DOHH2 (cell line): ENCODE measurements around the gene PRKAR1B.

Experiments used
- H3F3A ChIP-seq: fragments of 200-600 bp; sonication (generic), shearing (Covaris generic); 2 replicates; pipeline ENCODE4 v1.6.0; 2016; ENCODE audit warnings: antibody characterized with exemption, mild to moderate bottlenecking; ENCODE audit not compliant: control insufficient read depth, insufficient read depth
- H3K27ac ChIP-seq: fragments of 200-600 bp; sonication (generic); 2 replicates; pipeline ENCODE4 v1.5.1; 2014; ENCODE audit warnings: low read depth, mild to moderate bottlenecking, low read length, moderate library complexity
- H3K27me3 ChIP-seq: fragments of 200-600 bp; sonication (generic); 2 replicates; pipeline ENCODE4 v1.6.1; 2014; ENCODE audit warnings: mild to moderate bottlenecking, low read length, mixed read lengths; ENCODE audit not compliant: control insufficient read depth
- H3K36me3 ChIP-seq: fragments of 200-600 bp; sonication (generic); 2 replicates; pipeline ENCODE4 v1.6.1; 2014; ENCODE audit warnings: mild to moderate bottlenecking, low read length, moderate library complexity, mixed read lengths; ENCODE audit not compliant: control insufficient read depth
- H3K4me1 ChIP-seq: fragments of 200-600 bp; sonication (generic); 2 replicates; pipeline ENCODE4 v1.6.1; 2014; ENCODE audit warnings: mild to moderate bottlenecking, low read length, mixed read lengths; ENCODE audit not compliant: control insufficient read depth
- H3K4me2 ChIP-seq: fragments of 200-600 bp; sonication (generic); 2 replicates; pipeline ENCODE4 v1.6.0; 2014; ENCODE audit warnings: mild to moderate bottlenecking, low read length, moderate library complexity
- H3K4me3 ChIP-seq: fragments of 200-600 bp; sonication (generic); 2 replicates; pipeline ENCODE4 v1.5.1; 2014; ENCODE audit warnings: mild to moderate bottlenecking, low read length, mixed read lengths
- H3K79me2 ChIP-seq: fragments of 200-600 bp; sonication (generic); 2 replicates; pipeline ENCODE4 v1.6.1; 2014; ENCODE audit warnings: mild to moderate bottlenecking, low read length, mixed read lengths; ENCODE audit not compliant: control insufficient read depth
- H3K9me2 ChIP-seq: fragments of 200-600 bp; sonication (generic); replicated peaks from 2 replicates; pipeline ENCODE4 v1.6.1; 2014; ENCODE audit warnings: mild to moderate bottlenecking, low read length, mixed read lengths; ENCODE audit not compliant: control insufficient read depth
- H3K9me3 ChIP-seq: fragments of 200-600 bp; sonication (generic); 2 replicates; pipeline ENCODE4 v1.6.1; 2014; ENCODE audit warnings: antibody characterized with exemption, low read length, mixed read lengths; ENCODE audit not compliant: control insufficient read depth, insufficient read depth
- H4K20me1 ChIP-seq: fragments of 200-600 bp; sonication (generic); 2 replicates; pipeline ENCODE4 v1.6.0; 2014; ENCODE audit warnings: low read depth, mild to moderate bottlenecking, antibody characterized with exemption, low read length, moderate library complexity; ENCODE audit not compliant: control insufficient read depth, insufficient read depth
- EZH2phosphoT487 ChIP-seq: fragments of 200-600 bp; sonication (generic); IDR thresholded peaks from 2 replicates; pipeline ENCODE4 v1.6.1; 2017; ENCODE audit warnings: borderline replicate concordance, mild to moderate bottlenecking, antibody characterized with exemption, low read length, moderate library complexity, mixed read lengths
- TF ChIP-seq, protein P1 (sequence below): fragments of 200-600 bp; sonication (generic); IDR thresholded peaks from one replicate; pipeline ENCODE4 v1.5.1; 2014; ENCODE audit warnings: antibody characterized with exemption, mild to moderate bottlenecking, low read depth, low read length; ENCODE audit not compliant: poor library complexity, severe bottlenecking

The PRKAR1B gene

DNA sequence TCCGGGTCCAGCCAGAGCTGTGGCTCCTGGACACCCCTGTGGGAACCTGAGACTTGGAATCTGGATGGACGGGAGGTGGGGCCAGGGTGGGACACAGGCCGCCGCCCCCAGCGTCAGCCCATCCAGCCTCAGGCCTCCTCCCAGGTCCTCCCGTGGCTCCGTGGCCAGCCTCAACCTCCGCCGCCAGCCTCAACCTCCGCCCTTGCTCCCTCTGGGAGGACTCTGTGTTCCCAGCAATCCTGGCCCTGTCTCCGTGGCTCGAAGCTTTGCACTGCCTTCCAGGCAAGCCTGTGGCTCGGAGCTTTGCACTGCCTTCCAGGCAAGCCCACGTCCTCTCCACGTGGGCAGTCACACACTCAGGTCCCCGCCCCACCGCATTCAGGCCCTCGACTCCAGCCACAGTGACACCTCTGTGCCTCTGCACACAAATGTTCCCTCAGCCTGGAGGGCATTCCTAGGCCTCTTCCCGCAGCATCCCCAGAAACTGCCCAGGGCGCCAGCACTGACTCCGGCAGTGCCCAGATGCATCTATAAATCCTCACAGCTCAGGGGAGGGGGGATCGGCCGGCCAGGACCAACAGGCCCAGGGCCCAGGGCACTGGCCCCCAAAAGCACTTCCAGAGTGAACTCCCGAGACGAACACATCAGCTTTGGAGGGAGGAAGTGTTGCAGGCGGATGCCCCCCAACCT is 162.8 kb downstream of the PRKAR1B start:
- Histone ChIP-seq H3K4me1 (no peaks in the 10 kb centered on the region), H3K4me3 (no peak overlapping the region), H3K79me2 (no peaks in the 10 kb centered on the region), H3K9me2 (no peaks in the 10 kb centered on the region), H3K9me3 (peaks cover 6% of the 10 kb centered on the region; the same call in 1 of the 2 replicates), H3K4me2 (no peak overlapping the region), H3F3A (no peaks in the 10 kb centered on the region), H3K27me3 (no peaks in the 10 kb centered on the region), H4K20me1 (no peaks in the 10 kb centered on the region), H3K27ac (no peak overlapping the region), H3K36me3 (peaks cover 3% of the 10 kb centered on the region; the same call in 1 of the 2 replicates)
- TF ChIP-seq, protein P1, sequence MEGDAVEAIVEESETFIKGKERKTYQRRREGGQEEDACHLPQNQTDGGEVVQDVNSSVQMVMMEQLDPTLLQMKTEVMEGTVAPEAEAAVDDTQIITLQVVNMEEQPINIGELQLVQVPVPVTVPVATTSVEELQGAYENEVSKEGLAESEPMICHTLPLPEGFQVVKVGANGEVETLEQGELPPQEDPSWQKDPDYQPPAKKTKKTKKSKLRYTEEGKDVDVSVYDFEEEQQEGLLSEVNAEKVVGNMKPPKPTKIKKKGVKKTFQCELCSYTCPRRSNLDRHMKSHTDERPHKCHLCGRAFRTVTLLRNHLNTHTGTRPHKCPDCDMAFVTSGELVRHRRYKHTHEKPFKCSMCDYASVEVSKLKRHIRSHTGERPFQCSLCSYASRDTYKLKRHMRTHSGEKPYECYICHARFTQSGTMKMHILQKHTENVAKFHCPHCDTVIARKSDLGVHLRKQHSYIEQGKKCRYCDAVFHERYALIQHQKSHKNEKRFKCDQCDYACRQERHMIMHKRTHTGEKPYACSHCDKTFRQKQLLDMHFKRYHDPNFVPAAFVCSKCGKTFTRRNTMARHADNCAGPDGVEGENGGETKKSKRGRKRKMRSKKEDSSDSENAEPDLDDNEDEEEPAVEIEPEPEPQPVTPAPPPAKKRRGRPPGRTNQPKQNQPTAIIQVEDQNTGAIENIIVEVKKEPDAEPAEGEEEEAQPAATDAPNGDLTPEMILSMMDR: no peak
- TF ChIP-seq EZH2phosphoT487: no peak

DNA sequence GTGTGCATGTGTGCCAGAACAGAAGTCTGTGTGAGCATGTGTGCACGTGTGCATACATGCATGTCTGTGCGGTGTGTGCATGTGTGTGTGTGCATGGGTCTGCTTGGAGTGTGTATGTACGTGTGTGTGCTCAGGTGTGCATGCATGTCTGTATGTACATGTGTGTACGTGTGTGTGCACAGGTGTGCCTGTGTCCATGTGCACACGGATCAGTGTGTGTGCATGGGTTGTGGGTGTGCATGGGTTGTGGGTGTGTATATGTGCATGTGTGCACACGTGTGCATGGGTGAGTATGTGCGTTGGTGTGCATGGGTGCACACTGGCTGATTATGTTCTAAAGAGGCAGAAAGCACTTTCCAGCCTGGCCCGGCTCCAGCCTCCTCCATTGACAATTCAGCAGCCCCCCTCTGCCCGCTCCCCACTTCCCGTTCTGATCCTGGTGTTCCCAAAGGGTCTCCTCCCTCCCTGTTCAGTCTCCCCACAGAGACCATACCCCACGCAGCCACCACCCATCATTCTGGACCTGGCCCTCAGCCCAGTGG is 163.4 kb downstream of the PRKAR1B start:
- no peaks in the 10 kb centered on the region for H3K27me3 ChIP-seq
- H3K4me2 ChIP-seq: no peak overlapping the region
- no peaks in the 10 kb centered on the region for H4K20me1 ChIP-seq
- H3K36me3 ChIP-seq: peaks cover 3% of the 10 kb centered on the region; the same call in 1 of the 2 replicates
- no peaks in the 10 kb centered on the region for H3K79me2 ChIP-seq
- H3K4me3 ChIP-seq: no peak overlapping the region
- H3K9me3 ChIP-seq: peaks cover 8% of the 10 kb centered on the region; the same call in 1 of the 2 replicates
- H3K4me1 ChIP-seq: no peaks in the 10 kb centered on the region
- no peaks in the 10 kb centered on the region for H3F3A ChIP-seq
- TF ChIP-seq, protein P1: no peak
- TF ChIP-seq EZH2phosphoT487: no peak
- H3K9me2 ChIP-seq: no peaks in the 10 kb centered on the region
- H3K27ac ChIP-seq: no peak overlapping the region

DNA sequence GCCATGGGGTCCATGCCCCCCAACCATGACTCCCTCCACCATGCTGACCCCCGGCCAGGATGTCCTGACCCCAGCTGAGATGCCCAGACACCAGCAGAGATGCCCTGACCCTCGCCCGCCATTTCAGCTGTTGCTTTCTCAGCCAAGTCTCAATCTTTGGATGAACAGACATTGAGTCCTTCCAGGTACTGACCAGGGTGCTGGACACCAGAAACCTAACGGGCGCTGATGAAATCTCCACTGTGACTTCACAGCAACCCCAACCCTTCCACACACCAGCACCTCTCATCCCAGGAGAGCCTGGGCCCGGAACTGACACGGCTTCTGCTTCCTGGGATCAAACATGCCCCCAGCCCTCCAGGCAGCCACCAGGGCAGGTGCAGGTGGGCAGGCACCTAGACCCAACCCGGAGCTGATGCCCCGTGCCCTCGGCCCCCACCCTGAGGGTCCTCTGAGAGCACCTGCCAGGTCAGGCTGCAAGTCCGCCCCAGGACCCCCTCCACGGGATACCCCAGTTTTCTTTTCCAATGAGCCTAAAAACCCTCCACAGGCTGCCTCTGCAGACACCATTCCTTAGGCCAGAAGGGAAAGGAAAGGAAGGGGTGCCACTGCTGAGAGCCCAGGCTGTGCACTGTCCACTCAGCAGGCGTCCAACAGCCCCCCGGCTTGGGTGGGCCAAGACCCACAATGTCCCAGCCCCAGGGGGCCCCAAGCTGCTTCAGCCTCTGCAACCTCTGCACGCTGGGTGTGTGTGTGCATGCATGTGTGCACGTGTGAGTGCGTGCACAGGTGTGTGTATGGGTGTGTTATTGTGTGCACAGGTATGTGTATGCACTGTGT is 164.1 kb downstream of the PRKAR1B start:
- Histone ChIP-seq H3K9me3 (peaks cover 4% of the 10 kb centered on the region; the same call in 1 of the 2 replicates), H3K4me1 (no peaks in the 10 kb centered on the region), H3K9me2 (no peaks in the 10 kb centered on the region), H3K4me2 (no peak overlapping the region), H3K79me2 (no peaks in the 10 kb centered on the region), H3K27ac (no peak overlapping the region), H3K4me3 (no peak overlapping the region), H4K20me1 (no peaks in the 10 kb centered on the region), H3K27me3 (no peaks in the 10 kb centered on the region), H3F3A (no peaks in the 10 kb centered on the region), H3K36me3 (no peaks in the 10 kb centered on the region)
- TF ChIP-seq, protein P1: no peak
- TF ChIP-seq EZH2phosphoT487: no peak
